Fibroblast of skin of left quadriceps (primary cell): Measurements from ENCODE around the gene ABCF2.

ENCODE experiments used
- DNase-seq, 2 experiments: peaks; one replicate each; pipeline ENCODE4 v3.0.0-alpha.2; 2013; ENCODE audit warnings: low read depth in 2 of 2

The ABCF2 gene

GRCh38 chr7:151252961-151253711, 26.1 kb upstream of the ABCF2 start:
- DNase-seq = no peak

GRCh38 chr7:151252561-151252835, 25.5 kb upstream of the ABCF2 start:
- DNase-seq = no peak

- peak; percentile 40 to 46 for DNase-seq
Measured at GRCh38 chr7:151251689-151252560, 24.9 kb upstream of the ABCF2 start.

GRCh38 chr7:151251328-151251688, 24.3 kb upstream of the ABCF2 start:
- DNase-seq = no peak

- no peak for DNase-seq
Measured at GRCh38 chr7:151250181-151251132, 23.5 kb upstream of the ABCF2 start.

- no peak for DNase-seq
Measured at GRCh38 chr7:151249732-151250072, 22.7 kb upstream of the ABCF2 start.

- no peak for DNase-seq
Measured at GRCh38 chr7:151249034-151249731, 22.2 kb upstream of the ABCF2 start.

GRCh38 chr7:151248346-151249033, 21.5 kb upstream of the ABCF2 start, which contains the start of gene SMARCD3:
TSS of gene SMARCD3 (minus strand) at chr7:151248694. CDS start at chr7:151248562, 132 bp downstream.
- peak; percentile 40 to 49 for DNase-seq

GRCh38 chr7:151247611-151248345, 20.8 kb upstream of the ABCF2 start:
- DNase-seq = no peak

- no peak for DNase-seq
Measured at GRCh38 chr7:151246851-151247580, 20.0 kb upstream of the ABCF2 start.

- DNase-seq = no peak
Measured at GRCh38 chr7:151246102-151246850, 19.3 kb upstream of the ABCF2 start.

GRCh38 chr7:151245360-151246101, 18.5 kb upstream of the ABCF2 start:
- no peak for DNase-seq

- DNase-seq = no peak
Measured at GRCh38 chr7:151244841-151245346, 17.9 kb upstream of the ABCF2 start.

- peak in 1 of 2 experiments; percentile 21 for DNase-seq
Measured at GRCh38 chr7:151244196-151244840, 17.3 kb upstream of the ABCF2 start.

- no peak for DNase-seq
Measured at GRCh38 chr7:151243408-151244195, 16.6 kb upstream of the ABCF2 start.

- DNase-seq = no peak
Measured at GRCh38 chr7:151243045-151243349, 16.0 kb upstream of the ABCF2 start.
